Astrocyte (in vitro differentiated cells and primary cell): ENCODE data around the gene PCDHB14.

ENCODE experiments used
- EZH2 ChIP-seq: IDR thresholded peaks from 2 replicates; pipeline ENCODE4 v1.6.1; 2012; ENCODE audit warnings: mild to moderate bottlenecking, low read length, inconsistent platforms; ENCODE audit not compliant: insufficient read depth
- TF ChIP-seq, protein P1 (sequence below): IDR thresholded peaks from 2 replicates; pipeline ENCODE4 v1.5.1; 2011; ENCODE audit warnings: low read depth, mild to moderate bottlenecking, inconsistent platforms, low read length, moderate library complexity; ENCODE audit not compliant: insufficient read depth

DNA sequence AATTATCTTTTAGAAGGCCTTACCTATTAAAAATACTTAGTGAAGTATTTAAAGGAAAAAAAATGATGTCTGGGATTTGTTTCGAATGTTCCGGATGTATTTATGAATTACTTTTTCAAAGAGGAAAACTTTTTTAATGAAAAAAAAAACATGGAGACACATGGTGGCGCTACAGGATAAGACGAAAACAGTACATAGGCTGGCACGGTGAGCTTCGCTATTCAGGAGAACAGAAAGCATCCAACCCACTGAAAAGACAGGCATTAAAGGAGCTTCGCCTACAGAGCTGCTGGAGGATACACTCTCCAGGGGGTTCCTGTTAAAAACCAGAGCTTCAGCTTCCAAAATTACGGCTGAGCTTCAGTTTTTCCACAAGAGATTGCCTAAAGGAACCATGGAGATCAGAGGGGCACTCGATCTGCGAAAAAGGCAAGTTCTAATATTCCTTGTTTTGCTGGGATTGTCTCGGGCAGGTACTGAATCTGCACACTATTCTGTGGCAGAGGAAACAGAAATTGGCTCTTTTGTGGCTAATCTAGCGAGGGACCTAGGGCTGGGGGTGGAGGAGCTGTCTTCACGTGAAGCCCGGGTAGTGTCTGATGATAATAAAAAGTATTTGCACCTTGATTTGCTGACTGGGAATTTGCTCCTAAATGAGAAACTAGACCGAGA lies at the start of gene PCDHB14:
- TF ChIP-seq, protein P1, sequence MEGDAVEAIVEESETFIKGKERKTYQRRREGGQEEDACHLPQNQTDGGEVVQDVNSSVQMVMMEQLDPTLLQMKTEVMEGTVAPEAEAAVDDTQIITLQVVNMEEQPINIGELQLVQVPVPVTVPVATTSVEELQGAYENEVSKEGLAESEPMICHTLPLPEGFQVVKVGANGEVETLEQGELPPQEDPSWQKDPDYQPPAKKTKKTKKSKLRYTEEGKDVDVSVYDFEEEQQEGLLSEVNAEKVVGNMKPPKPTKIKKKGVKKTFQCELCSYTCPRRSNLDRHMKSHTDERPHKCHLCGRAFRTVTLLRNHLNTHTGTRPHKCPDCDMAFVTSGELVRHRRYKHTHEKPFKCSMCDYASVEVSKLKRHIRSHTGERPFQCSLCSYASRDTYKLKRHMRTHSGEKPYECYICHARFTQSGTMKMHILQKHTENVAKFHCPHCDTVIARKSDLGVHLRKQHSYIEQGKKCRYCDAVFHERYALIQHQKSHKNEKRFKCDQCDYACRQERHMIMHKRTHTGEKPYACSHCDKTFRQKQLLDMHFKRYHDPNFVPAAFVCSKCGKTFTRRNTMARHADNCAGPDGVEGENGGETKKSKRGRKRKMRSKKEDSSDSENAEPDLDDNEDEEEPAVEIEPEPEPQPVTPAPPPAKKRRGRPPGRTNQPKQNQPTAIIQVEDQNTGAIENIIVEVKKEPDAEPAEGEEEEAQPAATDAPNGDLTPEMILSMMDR = no peak
- no peak for TF ChIP-seq EZH2
